K562 (cell line): ENCODE measurements around the gene ITSN2. TPM values are rescaled to one million over a fixed set of nuclear protein-coding genes. Genes with fewer than 3 reads are reported as not detected.

Source experiments
- ATAC-seq: fragments of 200-7000 bp; cut with Tn5 transposase; 3 replicates; pipeline ENCODE4 v1.9.1; 2020; ENCODE audit warnings: moderate library complexity
- BruUV-seq: library from RNA; stranded (reverse); fragments of 400-500 nt; replicated peaks from 2 replicates; lab custom pipeline; 2021; lab: Mats Ljungman, UMichigan
- CTCF ChIA-PET: fragments of 300-600 bp; formaldehyde crosslinking; extraction: SDS; loops from one replicate; lab custom pipeline; 2021; ENCODE audit warnings: low intra/inter-chr PET ratio; lab: Yijun Ruan, JAX
- POLR2A ChIA-PET: fragments of 300-600, 350-650 bp; sonication (Branson Sonifier 250); formaldehyde crosslinking; extraction: SDS; loops from one replicate; lab custom pipeline; 2021; ENCODE audit warnings: antibody characterized with exemption, inconsistent platforms; lab: Yijun Ruan, JAX
- DNase-seq, 4 experiments: peaks; one replicate each; pipeline versions ENCODE4 v3.0.0 to v3.0.0-alpha.2; 2011 to 2018; ENCODE audit warnings: low spot score in 3 of 4, mixed read lengths in 3 of 4; ENCODE audit errors: extremely low read depth in 1 of 4
- FAIRE-seq: peaks from 2 replicates; lab custom pipeline; 2011; peaks lifted over from hg19 to GRCh38; lab: Jason Lieb, UNC
- H2AFZ ChIP-seq: 2 replicates; pipeline ENCODE4 v1.6.0; 2011; ENCODE audit warnings: low read depth, low read length, control low read depth, inconsistent platforms
- H3K27ac ChIP-seq: fragments of 200-600 bp; 3 replicates; pipeline ENCODE4 v1.8.0; 2011; ENCODE audit warnings: low read depth, mild to moderate bottlenecking, control low read depth, inconsistent platforms, low read length, moderate library complexity, mixed read lengths; ENCODE audit errors: extremely low read depth
- H3K27me3 ChIP-seq, 2 experiments: fragments of 300-600 bp in 1 of 2; 2 replicates in 1 of 2; 3 replicates in 1 of 2; pipeline versions ENCODE4 v1.6.0 to v1.8.0; 2011; ENCODE audit warnings: inconsistent platforms in 2 of 2, low read length in 2 of 2, mild to moderate bottlenecking in 1 of 2, mixed read lengths in 1 of 2, moderate library complexity in 1 of 2; ENCODE audit not compliant: control insufficient read depth in 2 of 2, insufficient read depth in 2 of 2
- H3K36me3 ChIP-seq: fragments of 300-600 bp; 3 replicates; pipeline ENCODE4 v1.8.0; 2011; ENCODE audit warnings: mild to moderate bottlenecking, low read length, inconsistent platforms; ENCODE audit not compliant: control insufficient read depth, insufficient read depth
- H3K4me1 ChIP-seq, 2 experiments: fragments of 200-600 bp in 1 of 2; replicated peaks in 1 of 2; 2 replicates in 1 of 2; 3 replicates in 1 of 2; pipeline versions ENCODE4 v1.5.1 to v1.8.0; 2011; ENCODE audit warnings: inconsistent platforms in 2 of 2, low read length in 2 of 2, mild to moderate bottlenecking in 1 of 2, mixed read lengths in 1 of 2, moderate library complexity in 1 of 2; ENCODE audit not compliant: control insufficient read depth in 2 of 2, insufficient read depth in 2 of 2
- H3K4me2 ChIP-seq: 2 replicates; pipeline ENCODE4 v1.6.1; 2011; ENCODE audit warnings: low read length, control low read depth, inconsistent platforms, mixed read lengths; ENCODE audit not compliant: insufficient read depth
- H3K4me3 ChIP-seq: fragments of 200-600 bp; sonication (generic), shearing (Covaris generic); 2 replicates; pipeline ENCODE4 v1.5.1; 2016; ENCODE audit warnings: control low read depth, inconsistent platforms
- H3K79me2 ChIP-seq: fragments of 200-600 bp; 3 replicates; pipeline ENCODE4 v1.8.0; 2011; ENCODE audit warnings: low read length, inconsistent platforms; ENCODE audit not compliant: control insufficient read depth, insufficient read depth
- H3K9ac ChIP-seq, 2 experiments: 2 replicates each; pipeline versions ENCODE4 v1.6.0 to v1.6.1; 2011; ENCODE audit warnings: low read depth in 2 of 2, low read length in 2 of 2, control low read depth in 1 of 2, inconsistent platforms in 1 of 2, mild to moderate bottlenecking in 1 of 2, mixed read lengths in 1 of 2; ENCODE audit not compliant: insufficient read depth in 1 of 2
- H3K9me1 ChIP-seq: one replicate; pipeline ENCODE4 v1.6.0; 2011; ENCODE audit warnings: inconsistent platforms, mild to moderate bottlenecking, low read length, moderate library complexity; ENCODE audit not compliant: control insufficient read depth, insufficient read depth
- H3K9me3 ChIP-seq: replicated peaks from 2 replicates; pipeline ENCODE4 v1.5.1; 2011; ENCODE audit warnings: low read depth, low read length, inconsistent platforms; ENCODE audit not compliant: control insufficient read depth, insufficient read depth
- H4K20me1 ChIP-seq: replicated peaks from 2 replicates; pipeline ENCODE4 v1.6.1; 2011; ENCODE audit warnings: low read length, inconsistent platforms, mixed read lengths; ENCODE audit not compliant: control insufficient read depth, insufficient read depth
- GTF2A2 ChIP-seq: IDR thresholded peaks from 2 replicates; pipeline ENCODE4 v1.6.1; 2016; ENCODE audit warnings: mild to moderate bottlenecking, missing genetic modification characterization, missing compliant biosample characterization
- KAT2B ChIP-seq: IDR thresholded peaks from one replicate; pipeline ENCODE4 v1.6.1; 2012; ENCODE audit warnings: low read depth, mild to moderate bottlenecking, control low read depth, inconsistent platforms, low read length, moderate library complexity
- LCOR ChIP-seq: sonication (generic); formaldehyde crosslinking; IDR thresholded peaks from 2 replicates; pipeline ENCODE4 v1.8.0; 2022; ENCODE audit warnings: mild to moderate bottlenecking, missing genetic modification reagents
- MECOM ChIP-seq: fragments of 250-450 bp; sonication (Bioruptor Pico); IDR thresholded peaks from 2 replicates; pipeline ENCODE4 v1.8.0; 2022; ENCODE audit warnings: inconsistent platforms
- MYNN ChIP-seq, 2 experiments: sonication (generic); formaldehyde crosslinking in 1 of 2; IDR thresholded peaks; 2 replicates each; pipeline versions ENCODE4 v1.5.0 to v1.6.1; 2016 to 2020; ENCODE audit warnings: antibody characterized with exemption in 1 of 2, missing genetic modification reagents in 1 of 2
- NFIX ChIP-seq: fragments of 250-450 bp; sonication (Bioruptor Pico); IDR thresholded peaks from 2 replicates; pipeline ENCODE4 v1.4.0; 2020; ENCODE audit warnings: low read depth, mild to moderate bottlenecking, moderate library complexity
- NFYB ChIP-seq: IDR thresholded peaks from 2 replicates; pipeline ENCODE4 v1.6.1; 2011; ENCODE audit warnings: mild to moderate bottlenecking, moderate library complexity; ENCODE audit not compliant: insufficient read length; ENCODE audit errors: extremely low read depth
- PTBP1 ChIP-seq: fragments of 200-400 bp; formaldehyde crosslinking; IDR thresholded peaks from 2 replicates; pipeline ENCODE4 v1.6.1; 2017; ENCODE audit warnings: low read depth, low read length
- TARDBP ChIP-seq: fragments of 450-650 bp; IDR thresholded peaks from 2 replicates; pipeline ENCODE4 v1.6.1; 2016
- ZNF174 ChIP-seq: fragments of 250-450 bp; sonication (Bioruptor Pico); IDR thresholded peaks from 2 replicates; pipeline ENCODE4 v1.4.0; 2020; ENCODE audit warnings: mild to moderate bottlenecking
- ZNF584 ChIP-seq: fragments of 200-800 bp; sonication (Bioruptor generic); IDR thresholded peaks from 2 replicates; pipeline ENCODE4 v1.6.1; 2016; ENCODE audit warnings: low read depth, mild to moderate bottlenecking, missing genetic modification characterization, missing compliant biosample characterization
- WGBS: fragments of 100-300 bp; shearing (Covaris generic); methylation state at CpG from one replicate; pipeline ENCODE4 v1.1.6; 2016; ENCODE audit warnings: low coverage, mixed read lengths; ENCODE audit not compliant: insufficient coverage; ENCODE audit errors: missing lambda C conversion rate; 5-methylcytosine and 5-hydroxymethylcytosine counted together
- in situ Hi-C: fragments of 300-500 bp; cut with MboI; formaldehyde crosslinking; loops from 4 replicates; pipeline ENCODE4 v1.15.0; 2018; ENCODE audit warnings: inconsistent platforms, mixed read lengths
- intact Hi-C: fragments of 100-400 bp; cut with micrococcal nuclease; formaldehyde crosslinking; loops from 2 replicates; pipeline ENCODE4 v1.14.2; 2022
- polyA plus RNA-seq, 8 experiments: library from polyadenylated mRNA; depleted of rRNA in 4 of 8; stranded (reverse) in 5 of 8; unstranded in 3 of 8; fragments of >200 nt; fragmentation: Nextera tagmentation in 2 of 8; fragmentation: Illumina TruSeq in 1 of 8; extraction: Ambion mirVana in 2 of 8; extraction: Trizol in 1 of 8; gene quantifications; 2 replicates each; pipeline versions ENCODE4 v1.2.1 to v1.2.3, GENCODE V29; 2011 to 2014; ENCODE audit warnings: inconsistent platforms in 1 of 8, missing spikeins in 1 of 8
- total RNA-seq, 7 experiments: library from RNA; depleted of rRNA in 6 of 7; stranded (reverse); fragments of >200 nt in 6 of 7; fragmentation: Illumina TruSeq in 2 of 7; extraction: Trizol in 2 of 7; gene quantifications; 2 replicates each; pipeline versions ENCODE4 v1.2.1 to v1.2.3, GENCODE V29; 2011 to 2021; ENCODE audit warnings: low replicate concordance in 1 of 7
- TF ChIP-seq, protein P1 (sequence below): fragments of 450-650 bp; IDR thresholded peaks from 2 replicates; pipeline ENCODE4 v1.6.1; 2016; ENCODE audit warnings: antibody characterized with exemption
- TF ChIP-seq, protein P2 (sequence below): sonication (generic); formaldehyde crosslinking; IDR thresholded peaks from 2 replicates; pipeline ENCODE4 v1.8.1; 2022; ENCODE audit warnings: missing genetic modification reagents
- TF ChIP-seq, protein P3 (sequence below), 2 experiments: fragments of 450-650 bp; IDR thresholded peaks; 2 replicates each; pipeline ENCODE4 v1.6.1; 2016
- TF ChIP-seq, protein P4 (sequence below): fragments of 450-650 bp; formaldehyde crosslinking; IDR thresholded peaks from 2 replicates; pipeline ENCODE4 v1.4.0; 2022; ENCODE audit warnings: missing genetic modification characterization

Gene ITSN2
- total and polyA plus RNA-seq, 9 of the 15 experiments (the other 6 are each of a cell fraction or from before 2014, with no cell fraction given): 6.6 to 19.9 (median 15.2) TPM

DNA sequence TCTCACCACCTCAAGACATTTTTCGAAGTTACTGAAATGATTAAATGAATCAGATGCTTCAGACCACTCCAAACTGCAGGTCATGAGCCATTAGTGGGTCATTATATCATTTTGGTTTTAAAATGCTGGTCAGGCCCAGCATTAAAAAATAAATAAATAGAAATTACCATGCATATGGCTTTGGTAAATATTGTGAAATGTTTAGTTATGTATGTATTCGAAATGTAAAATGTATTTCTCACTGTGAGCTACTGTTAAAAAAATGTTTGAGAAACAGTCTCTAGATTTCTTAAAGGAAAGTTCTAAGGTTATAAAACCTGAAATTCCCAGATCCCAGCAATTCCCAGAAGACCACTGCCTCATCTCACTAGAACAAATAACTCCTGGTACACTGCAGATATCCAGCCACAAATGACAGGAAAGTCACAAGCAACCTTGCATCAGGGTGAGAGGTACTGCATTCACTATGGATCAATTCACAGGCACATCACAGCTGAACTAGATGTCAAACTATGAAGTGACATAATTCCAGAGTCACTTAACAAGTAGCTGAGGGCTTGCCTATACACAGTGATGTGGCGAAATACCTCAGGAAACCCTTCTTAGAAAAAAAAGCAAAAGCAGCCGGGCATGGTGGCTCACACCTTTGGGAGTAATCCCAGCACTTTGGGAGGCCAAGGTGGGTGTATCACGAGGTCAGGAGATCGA, 138.8 kb downstream of the ITSN2 start:
- Histone ChIP-seq H4K20me1 (no peaks in the 10 kb centered on the region), H3K9me3 (no peaks in the 10 kb centered on the region), H3K27ac (no peak overlapping the region), H3K4me1 (no peaks in the 10 kb centered on the region), H3K79me2 (no peaks in the 10 kb centered on the region), H2AFZ (no peak overlapping the region), H3K9me1 (no peaks in the 10 kb centered on the region), H3K9ac (no peak overlapping the region), H3K4me2 (no peak overlapping the region), H3K27me3 (no peaks in the 10 kb centered on the region), H3K4me3 (no peak overlapping the region), H3K36me3 (no peaks in the 10 kb centered on the region)
- ATAC-seq: no peak
- WGBS: 34% methylated on average over 6 of the region's 6 CpGs
- POLR2A ChIA-PET: interaction anchor here (0.6 to 1.3 kb wide), 3 partner anchors 9 to 1971 kb away, joined by 3 to 4 read pairs (median 3); no protein-coding TSS in a partner anchor
- no TSS peak for BruUV-seq
- intact Hi-C loops (no loop called here), in situ Hi-C loops (no loop called here)
- CTCF ChIA-PET: interaction anchor here (0.6 kb wide), 1 partner anchor 1444 kb away, joined by 3 read pairs; no protein-coding TSS in a partner anchor
- DNase-seq: no peak
- FAIRE-seq: no peak
- TF ChIP-seq NFIX: no peak
- no peak for TF ChIP-seq NFYB
- TF ChIP-seq LCOR (CRISPR knock-in tag): no peak
- TF ChIP-seq, protein P1, sequence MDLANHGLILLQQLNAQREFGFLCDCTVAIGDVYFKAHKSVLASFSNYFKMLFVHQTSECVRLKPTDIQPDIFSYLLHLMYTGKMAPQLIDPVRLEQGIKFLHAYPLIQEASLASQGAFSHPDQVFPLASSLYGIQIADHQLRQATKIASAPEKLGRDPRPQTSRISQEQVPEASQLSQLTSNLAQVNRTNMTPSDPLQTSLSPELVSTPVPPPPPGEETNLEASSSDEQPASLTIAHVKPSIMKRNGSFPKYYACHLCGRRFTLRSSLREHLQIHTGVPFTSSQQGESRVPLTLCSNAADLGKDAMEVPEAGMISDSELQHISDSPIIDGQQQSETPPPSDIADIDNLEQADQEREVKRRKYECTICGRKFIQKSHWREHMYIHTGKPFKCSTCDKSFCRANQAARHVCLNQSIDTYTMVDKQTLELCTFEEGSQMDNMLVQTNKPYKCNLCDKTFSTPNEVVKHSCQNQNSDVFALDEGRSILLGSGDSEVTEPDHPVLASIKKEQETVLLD: no peak
- TF ChIP-seq MECOM (CRISPR knock-in tag): no peak
- TF ChIP-seq GTF2A2: no peak
- TF ChIP-seq, protein P2, sequence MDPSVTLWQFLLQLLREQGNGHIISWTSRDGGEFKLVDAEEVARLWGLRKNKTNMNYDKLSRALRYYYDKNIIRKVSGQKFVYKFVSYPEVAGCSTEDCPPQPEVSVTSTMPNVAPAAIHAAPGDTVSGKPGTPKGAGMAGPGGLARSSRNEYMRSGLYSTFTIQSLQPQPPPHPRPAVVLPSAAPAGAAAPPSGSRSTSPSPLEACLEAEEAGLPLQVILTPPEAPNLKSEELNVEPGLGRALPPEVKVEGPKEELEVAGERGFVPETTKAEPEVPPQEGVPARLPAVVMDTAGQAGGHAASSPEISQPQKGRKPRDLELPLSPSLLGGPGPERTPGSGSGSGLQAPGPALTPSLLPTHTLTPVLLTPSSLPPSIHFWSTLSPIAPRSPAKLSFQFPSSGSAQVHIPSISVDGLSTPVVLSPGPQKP (CRISPR knock-in tag): no peak
- TF ChIP-seq ZNF174: no peak
- TF ChIP-seq ZNF584 (CRISPR knock-in tag): no peak
- TF ChIP-seq, protein P3, sequence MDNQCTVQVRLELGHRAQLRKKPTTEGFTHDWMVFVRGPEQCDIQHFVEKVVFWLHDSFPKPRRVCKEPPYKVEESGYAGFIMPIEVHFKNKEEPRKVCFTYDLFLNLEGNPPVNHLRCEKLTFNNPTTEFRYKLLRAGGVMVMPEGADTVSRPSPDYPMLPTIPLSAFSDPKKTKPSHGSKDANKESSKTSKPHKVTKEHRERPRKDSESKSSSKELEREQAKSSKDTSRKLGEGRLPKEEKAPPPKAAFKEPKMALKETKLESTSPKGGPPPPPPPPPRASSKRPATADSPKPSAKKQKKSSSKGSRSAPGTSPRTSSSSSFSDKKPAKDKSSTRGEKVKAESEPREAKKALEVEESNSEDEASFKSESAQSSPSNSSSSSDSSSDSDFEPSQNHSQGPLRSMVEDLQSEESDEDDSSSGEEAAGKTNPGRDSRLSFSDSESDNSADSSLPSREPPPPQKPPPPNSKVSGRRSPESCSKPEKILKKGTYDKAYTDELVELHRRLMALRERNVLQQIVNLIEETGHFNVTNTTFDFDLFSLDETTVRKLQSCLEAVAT (IDR thresholded peaks at IDR 0.05): no peak
- no peak for TF ChIP-seq PTBP1
- no peak for TF ChIP-seq MYNN (IDR thresholded peaks at IDR 0.05)
- no peak for TF ChIP-seq MYNN (CRISPR knock-in tag; IDR thresholded peaks at IDR 0.05)
- TF ChIP-seq, protein P4, sequence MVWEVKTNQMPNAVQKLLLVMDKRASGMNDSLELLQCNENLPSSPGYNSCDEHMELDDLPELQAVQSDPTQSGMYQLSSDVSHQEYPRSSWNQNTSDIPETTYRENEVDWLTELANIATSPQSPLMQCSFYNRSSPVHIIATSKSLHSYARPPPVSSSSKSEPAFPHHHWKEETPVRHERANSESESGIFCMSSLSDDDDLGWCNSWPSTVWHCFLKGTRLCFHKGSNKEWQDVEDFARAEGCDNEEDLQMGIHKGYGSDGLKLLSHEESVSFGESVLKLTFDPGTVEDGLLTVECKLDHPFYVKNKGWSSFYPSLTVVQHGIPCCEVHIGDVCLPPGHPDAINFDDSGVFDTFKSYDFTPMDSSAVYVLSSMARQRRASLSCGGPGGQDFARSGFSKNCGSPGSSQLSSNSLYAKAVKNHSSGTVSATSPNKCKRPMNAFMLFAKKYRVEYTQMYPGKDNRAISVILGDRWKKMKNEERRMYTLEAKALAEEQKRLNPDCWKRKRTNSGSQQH (CRISPR knock-in tag): no peak
- TF ChIP-seq KAT2B: no peak
- no peak for TF ChIP-seq TARDBP
